Dermis blood vessel endothelial cell (primary cell): Measurements from ENCODE around the gene PDE10A. TPM values are rescaled to one million over a fixed set of nuclear protein-coding genes. Genes with fewer than 3 reads are reported as not detected.
"Not testable (repeated sequence)": the region's sequence is repeated elsewhere in the genome, so short reads cannot be mapped to it uniquely, and the experiment has no call there.

ENCODE experiments used
- DNase-seq: peaks from one replicate; pipeline ENCODE4 v3.0.0; 2010
- total RNA-seq: library from RNA; depleted of rRNA; stranded (reverse); fragments of >200 nt; gene quantifications from 2 replicates; pipeline ENCODE4 v1.2.3, GENCODE V29; 2014

Gene PDE10A
- total RNA-seq, 1 donor from 2014 or later = 9.7 TPM

- no peak for DNase-seq
These were observed 82.9 kb downstream of the PDE10A start for GRCh38 chr6:165580136-165580535.

GRCh38 chr6:165579151-165579550, 83.9 kb downstream of the PDE10A start:
- no peak for DNase-seq

- DNase-seq = no peak
These were observed 85.5 kb downstream of the PDE10A start for GRCh38 chr6:165577556-165577955.

DNA sequence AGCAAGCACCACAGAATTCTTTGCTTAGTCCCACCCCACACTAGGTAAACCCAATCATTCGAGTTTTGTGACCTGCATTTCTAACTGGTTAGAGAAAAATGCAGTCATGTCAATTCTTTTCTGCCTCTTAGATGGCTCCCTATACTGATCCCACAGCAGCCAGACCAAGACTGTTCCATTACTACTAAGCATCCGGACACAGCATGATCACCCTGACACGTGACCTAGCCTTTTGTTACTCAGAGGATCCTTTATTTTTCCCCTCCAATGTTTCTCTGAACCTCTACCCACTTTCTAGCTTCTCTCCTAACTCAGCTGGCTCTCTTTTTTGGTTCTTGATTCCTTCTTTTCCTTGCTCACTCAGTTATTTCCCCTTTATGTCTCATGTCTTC, 87.9 kb downstream of the PDE10A start:
- peak; percentile 72 for DNase-seq

GRCh38 chr6:165574220-165575157, 88.6 kb downstream of the PDE10A start:
- DNase-seq = peak; percentile 77

DNA sequence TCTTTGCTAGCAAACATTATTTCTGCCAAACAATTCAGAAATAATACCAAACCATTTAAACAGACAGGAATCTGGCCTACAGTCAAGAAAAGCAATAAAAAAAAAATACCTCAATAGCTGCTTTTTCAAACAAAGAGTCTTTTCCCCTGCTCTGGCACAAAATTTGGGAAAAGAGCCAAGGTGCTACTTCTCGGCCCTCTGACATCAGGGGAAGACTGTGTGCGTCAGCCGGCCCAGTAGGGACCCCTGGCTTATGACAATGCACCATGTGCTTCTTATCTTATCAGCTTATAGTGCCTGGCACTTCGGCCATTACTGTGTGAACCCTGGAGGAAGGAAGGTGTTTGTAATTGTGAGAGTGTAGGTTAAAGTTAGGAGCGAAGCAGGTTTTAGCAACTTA, 89.4 kb downstream of the PDE10A start:
- peak; percentile 98 for DNase-seq

DNA sequence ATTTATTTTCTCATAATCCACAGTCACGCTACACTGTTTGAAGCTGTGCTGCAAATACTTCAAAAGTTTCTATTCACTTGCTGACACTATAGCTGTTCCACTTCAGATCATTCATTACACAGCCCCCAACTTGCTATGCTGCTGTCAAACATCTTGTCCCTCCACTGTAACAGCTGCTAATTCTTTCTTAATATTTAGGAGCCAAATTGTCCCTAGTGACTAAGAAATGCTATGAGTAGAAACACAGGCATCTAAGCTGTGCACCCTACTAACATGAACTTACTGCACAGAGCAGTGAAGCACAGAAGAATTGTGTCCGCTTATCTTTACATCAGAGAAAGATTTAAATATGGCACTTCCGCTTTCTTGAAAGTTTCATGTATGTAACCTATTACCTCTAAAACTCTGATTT, 91.3 kb downstream of the PDE10A start:
- DNase-seq = no peak

DNA sequence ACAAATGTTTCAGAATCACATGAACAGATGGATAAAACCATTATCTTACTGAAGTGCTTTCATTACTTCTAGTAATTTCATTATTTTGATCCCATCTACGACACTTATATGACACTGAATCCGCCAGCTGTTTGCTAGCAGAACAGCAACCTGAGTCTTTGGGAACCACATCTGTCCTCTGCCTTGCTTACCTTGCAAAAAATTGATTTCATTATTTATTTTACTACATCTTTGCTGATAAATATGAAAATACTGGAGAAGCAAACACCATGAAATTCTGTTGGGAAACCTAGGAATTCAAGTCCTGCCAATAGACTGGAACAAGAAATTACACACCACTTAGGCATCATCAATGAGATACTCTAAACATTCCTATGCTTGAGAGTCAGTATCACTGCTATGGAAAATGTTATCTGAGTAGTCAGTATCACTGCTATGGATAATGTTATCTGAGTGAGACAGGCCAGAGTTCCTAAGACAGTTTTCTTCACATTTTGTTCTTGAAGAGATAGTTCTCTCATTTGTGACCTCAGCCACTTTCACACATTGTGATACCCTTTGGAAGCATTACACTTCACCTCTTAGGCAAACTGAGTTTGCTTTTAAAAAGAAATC, 91.9 kb downstream of the PDE10A start:
- peak; percentile 40 for DNase-seq

DNA sequence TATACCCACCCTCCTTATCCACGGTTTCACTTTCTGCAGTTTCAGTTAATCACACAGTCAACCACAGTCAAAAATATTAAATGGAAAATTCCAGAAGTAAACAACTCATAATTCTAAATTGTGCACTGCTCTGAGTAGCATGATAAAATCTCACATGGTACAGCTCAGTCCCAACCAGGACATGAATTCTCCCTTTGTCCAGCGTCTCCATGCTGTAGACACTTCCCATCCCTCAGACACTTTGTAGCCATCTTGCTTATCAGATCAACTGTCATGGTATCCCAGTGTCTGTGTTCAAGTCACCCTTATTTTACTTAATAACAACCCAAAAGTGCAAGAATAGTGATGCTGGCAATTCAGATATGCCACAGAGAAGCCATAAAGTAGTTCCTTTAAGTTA, 94.7 kb downstream of the PDE10A start:
- no peak for DNase-seq

GRCh38 chr6:165566088-165566828, 96.8 kb downstream of the PDE10A start:
- DNase-seq = no peak

- DNase-seq = no peak
These were observed 100.5 kb downstream of the PDE10A start for GRCh38 chr6:165562421-165563090.

DNA sequence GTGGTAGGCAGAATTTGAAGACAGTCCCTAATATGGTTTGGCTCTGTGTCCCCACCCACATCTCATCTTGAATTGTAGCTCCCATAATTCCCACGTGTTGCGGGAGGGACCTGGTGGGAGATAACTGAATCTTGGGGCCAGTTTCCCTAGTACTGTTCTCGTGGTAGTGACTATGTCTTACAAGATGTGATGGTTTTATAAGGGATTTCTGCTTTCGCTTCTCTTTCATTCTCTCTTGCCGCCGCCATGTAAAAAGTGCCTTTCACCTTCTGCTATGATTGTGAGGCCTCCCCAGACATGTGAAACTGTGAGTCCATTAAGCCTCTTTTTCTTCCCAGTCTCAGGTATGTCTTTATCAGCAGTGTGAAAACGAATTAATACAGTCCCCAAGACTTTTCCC, 103.4 kb downstream of the PDE10A start:
- DNase-seq = no peak

DNA sequence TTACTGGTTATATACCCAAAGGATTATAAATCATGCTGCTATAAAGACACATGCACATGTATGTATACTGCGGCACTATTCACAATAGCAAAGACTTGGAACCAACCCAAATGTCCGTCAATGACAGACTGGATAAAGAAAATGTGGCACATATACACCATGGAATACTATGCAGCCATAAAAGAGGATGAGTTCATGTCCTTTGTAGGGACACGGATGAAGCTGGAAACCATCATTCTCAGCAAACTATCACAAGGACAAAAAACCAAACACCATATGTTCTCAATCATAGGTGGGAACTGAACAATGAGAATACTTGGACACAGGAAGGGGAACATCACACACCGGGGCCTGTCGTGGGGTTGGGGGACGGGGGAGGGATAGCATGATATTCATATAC, 104.9 kb downstream of the PDE10A start:
- DNase-seq = not testable (repeated sequence)

DNA sequence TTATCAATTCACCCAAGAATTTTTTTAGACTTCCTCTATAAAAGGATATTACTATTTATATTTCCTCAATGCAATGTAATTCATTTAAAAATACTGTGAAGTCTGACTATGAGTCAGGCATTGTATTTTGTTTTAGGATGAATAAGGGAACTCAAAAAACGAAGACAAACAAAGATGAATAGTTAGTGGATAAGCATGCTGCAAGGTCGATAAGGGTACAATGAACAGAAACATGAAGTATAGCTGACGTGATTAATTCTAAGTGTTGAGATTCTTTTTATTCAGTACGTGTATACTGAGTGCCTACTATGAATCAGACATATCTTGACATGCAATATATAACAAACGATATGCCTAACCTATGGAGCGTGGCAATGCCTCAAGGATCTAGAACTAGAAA, 105.4 kb downstream of the PDE10A start:
- DNase-seq = peak; percentile 41

- DNase-seq = peak; percentile 80
These were observed 106.8 kb downstream of the PDE10A start for GRCh38 chr6:165556116-165556843.

DNA sequence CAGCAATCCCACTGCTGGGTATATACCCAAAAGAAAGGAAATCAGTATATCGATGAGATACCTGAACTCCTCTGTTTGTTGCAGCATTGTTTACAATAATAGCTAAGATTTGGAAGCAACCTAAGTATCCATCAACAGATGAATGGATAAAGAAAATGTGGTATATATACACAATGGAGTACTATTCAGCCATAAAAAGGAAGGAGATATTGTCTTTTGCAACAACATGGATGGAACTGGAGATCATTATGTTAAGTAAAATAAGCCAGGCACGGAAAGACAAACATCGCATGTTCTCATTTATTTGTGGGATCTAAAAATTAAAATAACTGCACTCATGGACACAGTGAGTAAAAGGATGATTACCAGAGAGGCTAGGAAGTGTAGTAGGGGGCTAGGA, 108.4 kb downstream of the PDE10A start:
- not testable (repeated sequence) for DNase-seq

DNA sequence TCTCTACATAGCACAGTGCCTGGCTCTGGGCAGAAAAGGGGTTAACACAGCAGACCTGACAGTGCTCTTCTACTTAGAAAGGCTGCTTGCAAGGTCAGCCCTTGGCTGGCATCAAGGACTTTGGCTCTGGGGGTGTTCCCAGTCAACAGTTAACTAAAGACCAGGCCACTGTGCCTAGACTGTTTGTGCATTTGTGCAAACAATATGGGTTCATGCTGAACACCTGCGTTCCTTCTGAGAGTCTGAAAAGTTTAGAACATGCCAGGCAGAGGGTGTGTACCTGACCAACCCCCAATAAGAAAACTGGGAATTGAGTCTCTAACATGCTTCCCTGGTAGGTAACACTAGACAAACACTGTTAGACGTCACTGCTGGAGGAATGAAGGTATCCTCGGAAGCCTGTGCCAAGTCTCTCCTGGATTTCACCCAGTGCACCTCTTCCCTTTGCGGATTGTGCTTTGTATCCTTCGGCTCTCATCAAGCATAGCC, 110.7 kb downstream of the PDE10A start:
- DNase-seq = no peak

DNA sequence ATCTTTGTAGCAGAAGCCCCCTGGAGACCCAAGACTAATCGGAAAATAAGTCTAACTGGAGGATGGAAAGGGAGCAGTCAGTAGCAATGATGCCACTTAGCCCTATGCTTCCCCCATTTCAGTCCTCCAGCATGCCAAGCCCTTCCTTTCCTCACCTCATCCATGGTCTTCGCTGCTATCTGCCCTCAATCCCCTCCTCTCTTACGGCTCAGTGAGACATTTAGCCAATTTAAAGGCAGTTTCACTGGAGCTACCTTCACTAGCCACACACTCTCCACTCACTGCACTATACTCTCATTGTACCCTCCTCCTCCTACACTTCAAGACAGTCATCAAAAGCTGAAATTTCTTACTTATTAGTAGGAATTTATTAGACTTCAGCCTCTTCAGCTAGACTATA, 111.2 kb downstream of the PDE10A start:
- no peak for DNase-seq

GRCh38 chr6:165548450-165548849, 114.6 kb downstream of the PDE10A start:
- no peak for DNase-seq

DNA sequence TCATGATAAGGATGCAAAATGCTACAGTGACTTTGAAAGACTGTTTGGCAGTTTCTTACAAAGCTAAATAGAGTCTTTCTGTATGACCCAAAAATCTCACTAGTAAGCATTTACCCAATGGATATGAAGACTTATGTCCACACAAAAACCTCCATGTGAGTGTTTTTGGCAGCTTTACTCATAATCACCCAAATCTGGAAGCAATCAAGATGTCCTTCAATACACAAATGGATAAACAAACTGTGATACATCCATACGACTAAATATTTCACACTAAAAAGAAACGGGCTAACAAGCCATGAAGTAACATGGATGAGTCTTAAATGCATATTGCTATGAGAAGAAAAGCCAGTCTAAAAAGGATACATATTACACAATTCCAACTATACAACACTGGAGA, 117.2 kb downstream of the PDE10A start:
- no peak for DNase-seq

DNA sequence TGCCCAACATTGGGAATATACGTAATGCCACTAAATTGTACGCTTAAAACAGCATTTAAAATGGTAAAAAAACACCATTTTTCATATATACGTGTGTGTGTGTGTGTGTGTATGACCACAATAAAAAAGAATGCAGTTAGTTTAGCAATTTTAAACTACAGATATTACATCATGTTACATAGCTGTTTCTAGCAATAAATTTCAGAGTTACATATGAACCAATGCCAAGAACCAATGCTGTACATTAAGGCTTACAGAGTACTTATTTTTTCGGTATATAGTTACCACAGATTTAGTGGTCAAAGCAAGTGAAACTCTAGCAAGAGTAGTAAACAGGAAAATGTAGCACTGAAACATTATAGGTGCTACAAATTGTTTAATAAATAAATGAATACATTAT, 119.3 kb downstream of the PDE10A start:
- DNase-seq = no peak

DNA sequence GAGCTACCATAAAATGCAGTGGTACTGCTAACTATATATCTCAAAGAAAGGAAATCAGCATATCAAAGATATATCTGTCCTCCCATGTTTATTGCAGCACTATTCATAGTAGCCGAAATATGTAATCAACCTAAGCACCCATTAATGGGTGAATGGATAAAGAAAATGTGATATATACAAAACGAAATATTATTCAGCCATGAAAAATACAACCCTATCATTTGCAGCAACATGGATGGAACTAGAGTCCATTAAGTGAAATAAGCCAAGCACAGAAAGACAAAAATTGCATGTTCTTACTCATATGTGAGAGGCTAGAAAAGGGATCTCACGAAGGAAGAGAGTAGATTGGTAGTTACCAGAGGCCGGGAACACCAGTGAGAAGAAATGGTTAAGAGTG, 126.1 kb downstream of the PDE10A start:
- DNase-seq = no peak
